Sigmoid colon (tissue), 4 donors: Measurements from ENCODE around the gene MIAT.

Source experiments
- EP300 ChIP-seq, 4 donors: sonication (generic); formaldehyde crosslinking; IDR thresholded peaks; one replicate each; pipeline ENCODE4 v1.6.1; 2017; ENCODE audit warnings: antibody characterized with exemption in 4 of 4
- POLR2A ChIP-seq, 2 donors: fragments of 450-650 bp; IDR thresholded peaks; one replicate each; pipeline ENCODE4 v1.6.1; 2016; ENCODE audit warnings: antibody characterized with exemption in 2 of 2, mild to moderate bottlenecking in 2 of 2, moderate library complexity in 2 of 2
- TF ChIP-seq, protein P1 (sequence below), 4 experiments: fragments of 450-650 bp in 3 of 4; fragments of 200-600 bp in 1 of 4; IDR thresholded peaks; one replicate each; pipeline ENCODE4 v1.5.1; 2016 to 2019; ENCODE audit warnings: antibody characterized with exemption in 4 of 4, mild to moderate bottlenecking in 3 of 4, moderate library complexity in 2 of 4

- TF ChIP-seq, protein P1, sequence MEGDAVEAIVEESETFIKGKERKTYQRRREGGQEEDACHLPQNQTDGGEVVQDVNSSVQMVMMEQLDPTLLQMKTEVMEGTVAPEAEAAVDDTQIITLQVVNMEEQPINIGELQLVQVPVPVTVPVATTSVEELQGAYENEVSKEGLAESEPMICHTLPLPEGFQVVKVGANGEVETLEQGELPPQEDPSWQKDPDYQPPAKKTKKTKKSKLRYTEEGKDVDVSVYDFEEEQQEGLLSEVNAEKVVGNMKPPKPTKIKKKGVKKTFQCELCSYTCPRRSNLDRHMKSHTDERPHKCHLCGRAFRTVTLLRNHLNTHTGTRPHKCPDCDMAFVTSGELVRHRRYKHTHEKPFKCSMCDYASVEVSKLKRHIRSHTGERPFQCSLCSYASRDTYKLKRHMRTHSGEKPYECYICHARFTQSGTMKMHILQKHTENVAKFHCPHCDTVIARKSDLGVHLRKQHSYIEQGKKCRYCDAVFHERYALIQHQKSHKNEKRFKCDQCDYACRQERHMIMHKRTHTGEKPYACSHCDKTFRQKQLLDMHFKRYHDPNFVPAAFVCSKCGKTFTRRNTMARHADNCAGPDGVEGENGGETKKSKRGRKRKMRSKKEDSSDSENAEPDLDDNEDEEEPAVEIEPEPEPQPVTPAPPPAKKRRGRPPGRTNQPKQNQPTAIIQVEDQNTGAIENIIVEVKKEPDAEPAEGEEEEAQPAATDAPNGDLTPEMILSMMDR (IDR thresholded peaks at IDR 0.05): no peak
- TF ChIP-seq POLR2A (IDR thresholded peaks at IDR 0.05) (no peak), EP300 (IDR thresholded peaks at IDR 0.05) (no peak)
Measured at GRCh38 chr22:26675687-26676268, 18.4 kb downstream of the MIAT start.
